ENCODE data around the gene FKBP4.

FKBP4 gene

GRCh38 chr12:2844786-2845185 lies 50.0 kb downstream of the FKBP4 start:
- FAIRE-seq (peak; percentile 17), DNase-seq (ENCODE audit: low spot score) (no peak)

GRCh38 chr12:2845280-2845679 lies 50.5 kb downstream of the FKBP4 start:
- FAIRE-seq = peak; percentile 79
- peak; percentile 50 for DNase-seq (ENCODE audit: low spot score)

- no peak for DNase-seq (ENCODE audit: low spot score)
- FAIRE-seq = no peak
Measured at GRCh38 chr12:2851931-2852330, 57.2 kb downstream of the FKBP4 start.

- FAIRE-seq (peak; percentile 81), DNase-seq (ENCODE audit: low spot score) (peak; percentile 90)
Measured at GRCh38 chr12:2853626-2854025, 58.9 kb downstream of the FKBP4 start.

Measured in urothelium cell line (cell line).